Ovary (tissue), 9 donors: ENCODE measurements around the gene REXO4. TPM values are rescaled to one million over a fixed set of nuclear protein-coding genes. Genes with fewer than 3 reads are reported as not detected.

ENCODE experiments used
- DNase-seq, 5 donors: peaks; one replicate each; pipeline ENCODE4 v3.0.0-alpha.2; 2019 to 2020
- H3K27ac ChIP-seq, 2 donors: fragments of 200-600 bp; one replicate each; pipeline versions ENCODE4 v1.5.1 to v1.8.0; 2019 to 2022
- H3K27me3 ChIP-seq: fragments of 200-600 bp; one replicate; pipeline ENCODE4 v1.8.0; 2022
- H3K36me3 ChIP-seq: fragments of 200-600 bp; sonication (generic); one replicate; pipeline ENCODE4 v1.5.1; 2019
- H3K4me1 ChIP-seq: one replicate; pipeline ENCODE4 v1.8.1; 2013; ENCODE audit warnings: mild to moderate bottlenecking, moderate library complexity; ENCODE audit not compliant: insufficient read depth
- H3K4me3 ChIP-seq: fragments of 200-600 bp; sonication (generic); one replicate; pipeline ENCODE4 v1.5.1; 2017
- H3K9me3 ChIP-seq, 2 donors: fragments of 200-600 bp in 1 of 2; sonication (generic) in 1 of 2; one replicate each; pipeline versions ENCODE4 v1.5.1 to v1.8.1; 2013 to 2019; ENCODE audit warnings: mild to moderate bottlenecking in 1 of 2, moderate library complexity in 1 of 2
- EP300 ChIP-seq: sonication (generic); formaldehyde crosslinking; IDR thresholded peaks from one replicate; pipeline ENCODE4 v1.6.1; 2017; ENCODE audit warnings: antibody characterized with exemption
- POLR2A ChIP-seq: fragments of 450-650 bp; IDR thresholded peaks from one replicate; pipeline ENCODE4 v1.6.1; 2017; ENCODE audit warnings: antibody characterized with exemption, mild to moderate bottlenecking, moderate library complexity
- WGBS, 3 donors: extraction: QIAGEN DNeasy Blood & Tissue Kit in 1 of 3; methylation state at CpG; one replicate each; pipeline versions ENCODE4 v1.1.5 to v1.1.7; 2013 to 2017; 5-methylcytosine and 5-hydroxymethylcytosine counted together
- intact Hi-C, 4 donors: fragments of 100-400 bp; cut with DNase I; formaldehyde crosslinking; loops; one replicate each; pipeline versions ENCODE4 v1.11.0 to v1.15.1; 2022 to 2023
- polyA plus RNA-seq, 2 donors: library from polyadenylated mRNA; stranded (reverse); fragments of 200-250 nt in 1 of 2; fragments of 350-450 nt in 1 of 2; fragmentation: Illumina TruSeq in 1 of 2; extraction: RNeasy Lipid Tissue Mini Kit (QIAGEN cat#74804) in 1 of 2; gene quantifications; one replicate each; pipeline ENCODE4 v1.2.3, GENCODE V29; 2013 to 2014
- total RNA-seq, 7 donors: library from RNA; depleted of rRNA in 2 of 7; stranded (reverse); fragments of >200 nt in 2 of 7; fragmentation: NEBNext Ultra II Directional in 3 of 7; extraction: Animal tissue kit (Norgen Biotek cat#: 25700) in 3 of 7; gene quantifications; one replicate each; pipeline versions ENCODE4 v1.1.0 to v1.2.4, GENCODE V29; 2016 to 2023
- TF ChIP-seq, protein P1 (sequence below), 3 donors: fragments of 450-650 bp in 2 of 3; fragments of 200-600 bp in 1 of 3; IDR thresholded peaks; one replicate each; pipeline versions ENCODE4 v1.5.1 to v1.8.0; 2016 to 2022; ENCODE audit warnings: antibody characterized with exemption in 3 of 3, mild to moderate bottlenecking in 1 of 3
- donor health status: DM: no; HTN: no; CAD: no; lungs with moderate emphysema.
- donor health status: DM: no; HTN: no; CAD: no.
- donor health status: Bipolar disorder and iron deficiency.
- donor health status: DM: yes; HTN: yes; CAD: no.
- donor health status: DM: no; HTN: no; CAD: no.
- donor health status: DM: yes; HTN: yes; CAD: no.

Gene REXO4
- total and polyA plus RNA-seq, 9 donors = 15.9 to 31.0 (median 21.9) TPM

DNA sequence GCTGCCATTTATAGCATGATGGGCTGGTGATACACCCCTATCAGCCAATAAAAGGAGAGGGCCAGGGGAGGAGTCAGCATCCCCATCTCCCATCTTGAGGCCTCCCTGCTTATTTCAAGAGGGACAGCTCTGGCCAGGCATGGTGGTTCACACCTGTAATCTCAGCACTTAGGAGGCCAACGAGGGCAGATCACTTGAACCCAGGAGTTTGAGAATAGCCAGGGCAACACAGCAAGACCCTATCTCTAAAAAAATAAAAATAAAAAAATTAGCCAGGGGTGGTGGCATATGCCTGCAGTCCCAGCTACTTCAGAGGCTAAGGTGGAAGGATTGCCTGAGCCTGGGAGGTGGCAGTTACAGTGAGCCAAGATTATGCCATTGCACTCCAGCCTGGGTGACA lies 9.8 kb downstream of the REXO4 start:
- DNase-seq = no peak
- Histone ChIP-seq H3K4me1 (no peaks in the 10 kb centered on the region), H3K9me3 (no peaks in the 10 kb centered on the region), H3K4me3 (no peak overlapping the region), H3K27me3 (no peaks in the 10 kb centered on the region), H3K36me3 (no peaks in the 10 kb centered on the region), H3K27ac (no peak overlapping the region)
- intact Hi-C loops = loop anchor here in 3 of 4 donors (5.0 to 10.0 kb wide), 3 partner anchors 79 to 317 kb away; no protein-coding TSS in a partner anchor
- no peak for TF ChIP-seq EP300
- TF ChIP-seq, protein P1, sequence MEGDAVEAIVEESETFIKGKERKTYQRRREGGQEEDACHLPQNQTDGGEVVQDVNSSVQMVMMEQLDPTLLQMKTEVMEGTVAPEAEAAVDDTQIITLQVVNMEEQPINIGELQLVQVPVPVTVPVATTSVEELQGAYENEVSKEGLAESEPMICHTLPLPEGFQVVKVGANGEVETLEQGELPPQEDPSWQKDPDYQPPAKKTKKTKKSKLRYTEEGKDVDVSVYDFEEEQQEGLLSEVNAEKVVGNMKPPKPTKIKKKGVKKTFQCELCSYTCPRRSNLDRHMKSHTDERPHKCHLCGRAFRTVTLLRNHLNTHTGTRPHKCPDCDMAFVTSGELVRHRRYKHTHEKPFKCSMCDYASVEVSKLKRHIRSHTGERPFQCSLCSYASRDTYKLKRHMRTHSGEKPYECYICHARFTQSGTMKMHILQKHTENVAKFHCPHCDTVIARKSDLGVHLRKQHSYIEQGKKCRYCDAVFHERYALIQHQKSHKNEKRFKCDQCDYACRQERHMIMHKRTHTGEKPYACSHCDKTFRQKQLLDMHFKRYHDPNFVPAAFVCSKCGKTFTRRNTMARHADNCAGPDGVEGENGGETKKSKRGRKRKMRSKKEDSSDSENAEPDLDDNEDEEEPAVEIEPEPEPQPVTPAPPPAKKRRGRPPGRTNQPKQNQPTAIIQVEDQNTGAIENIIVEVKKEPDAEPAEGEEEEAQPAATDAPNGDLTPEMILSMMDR (IDR thresholded peaks at IDR 0.05) = no peak
- no peak for TF ChIP-seq POLR2A
- WGBS, 3 donors = 83 to 91% (median 84%) methylated on average over 1 of the region's 1 CpG

DNA sequence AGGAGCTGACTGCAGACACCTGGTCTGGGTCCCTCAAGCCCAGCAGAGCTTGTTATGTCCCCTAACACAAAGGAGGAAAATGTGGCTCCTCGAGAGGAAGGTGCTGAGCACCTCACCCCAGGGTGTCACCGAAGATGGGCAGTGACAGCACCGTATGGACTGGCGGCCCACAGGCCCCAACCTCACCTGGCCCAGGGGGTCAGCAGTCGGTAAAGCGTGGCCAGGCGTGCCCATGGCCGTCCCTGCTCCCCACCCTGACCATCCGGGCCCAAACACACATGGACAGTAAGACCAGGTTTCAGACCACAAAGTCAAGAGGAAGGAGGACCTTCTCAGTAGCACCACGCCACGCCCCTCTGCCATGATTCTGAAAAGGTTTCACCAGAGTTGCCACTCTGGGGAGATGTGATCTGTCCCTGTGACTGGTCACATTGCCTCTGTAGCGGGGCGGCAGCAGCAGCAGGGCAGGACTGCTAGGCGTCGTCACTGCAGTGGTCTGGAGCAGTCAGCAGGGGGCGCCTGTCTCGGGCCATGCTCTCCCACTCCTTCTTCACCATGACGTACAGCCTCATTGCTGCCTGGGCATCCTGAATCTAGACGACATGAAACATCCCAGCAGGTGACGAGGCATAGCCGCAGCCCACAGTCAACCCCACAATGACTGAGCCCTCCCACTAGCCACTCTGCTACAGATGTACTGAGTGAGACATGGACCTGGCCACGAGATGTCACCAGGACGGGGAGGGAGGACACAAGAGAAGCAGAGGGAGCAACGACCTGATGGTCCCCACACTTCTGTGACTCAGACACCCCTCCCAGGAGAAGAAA lies 11.1 kb downstream of the REXO4 start:
- no peak for TF ChIP-seq POLR2A
- no peak for TF ChIP-seq EP300
- TF ChIP-seq, protein P1 (IDR thresholded peaks at IDR 0.05) = peak; percentile 61 to 78 (median 73)
- H3K4me1 ChIP-seq = no peaks in the 10 kb centered on the region
- no peaks in the 10 kb centered on the region for H3K9me3 ChIP-seq
- peak; percentile 53 to 79 (median 72) for DNase-seq
- no peaks in the 10 kb centered on the region for H3K27me3 ChIP-seq
- H3K36me3 ChIP-seq = no peaks in the 10 kb centered on the region
- 59 to 63% (median 59%) methylated on average over 23 to 24 of the region's 24 CpGs for WGBS, 3 donors
- H3K27ac ChIP-seq = no peak overlapping the region
- H3K4me3 ChIP-seq = no peak overlapping the region
- intact Hi-C loops = loop anchor here in 3 of 4 donors (5.0 to 10.0 kb wide), 3 partner anchors 81 to 318 kb away; no protein-coding TSS in a partner anchor

DNA sequence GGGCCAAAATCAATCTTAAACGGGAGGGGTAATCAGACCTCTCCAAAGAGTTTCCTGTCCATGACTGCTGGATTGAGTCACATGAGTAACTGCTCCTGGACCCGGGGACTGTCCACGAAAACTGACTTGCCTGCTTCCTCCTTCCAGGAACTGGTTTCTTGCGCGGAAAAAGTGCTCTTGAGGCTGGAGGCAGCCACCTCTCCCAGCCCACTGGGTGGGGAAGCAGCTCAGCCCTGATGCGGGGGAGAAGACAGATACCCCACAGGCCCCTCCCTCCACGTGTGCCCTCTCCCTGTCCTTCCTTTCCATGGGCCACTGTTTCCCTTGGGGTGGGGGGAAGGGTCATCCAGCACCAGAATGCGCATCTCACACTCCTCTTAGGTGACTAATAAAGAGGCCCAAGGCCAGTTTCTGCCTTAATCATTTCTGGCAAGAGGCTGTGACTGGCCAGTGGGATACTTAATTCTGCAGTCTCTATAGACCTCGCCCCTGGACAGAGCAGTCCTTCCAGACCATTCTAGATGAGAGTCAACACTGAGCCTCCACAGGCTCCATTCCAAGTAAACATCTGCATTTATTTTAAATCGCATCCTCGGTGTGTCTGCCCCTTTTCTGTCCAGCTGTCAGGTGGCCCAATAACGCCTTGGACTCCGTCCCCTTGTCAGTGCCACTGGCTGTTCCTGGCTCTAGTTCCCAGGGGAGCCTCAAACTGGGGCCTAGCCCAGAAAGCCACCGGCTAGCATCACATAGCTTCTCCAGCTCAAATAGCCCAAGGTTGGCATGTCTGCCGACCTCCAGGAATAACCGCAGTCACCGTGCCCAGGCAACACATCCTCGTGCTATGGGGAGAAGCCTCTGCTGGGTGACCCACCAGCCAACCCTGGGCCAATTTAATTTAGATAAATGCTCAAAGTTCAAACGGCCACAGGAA lies 12.0 kb downstream of the REXO4 start:
- no peak overlapping the region for H3K4me3 ChIP-seq
- intact Hi-C loops = loop anchor here in 3 of 4 donors (5.0 to 10.0 kb wide), 3 partner anchors 82 to 319 kb away; no protein-coding TSS in a partner anchor
- H3K27me3 ChIP-seq = no peaks in the 10 kb centered on the region
- TF ChIP-seq POLR2A (no peak), EP300 (no peak)
- TF ChIP-seq, protein P1 (IDR thresholded peaks at IDR 0.05) = no peak
- no peaks in the 10 kb centered on the region for H3K36me3 ChIP-seq
- 49 to 62% (median 57%) methylated on average over 19 of the region's 19 CpGs for WGBS, 3 donors
- no peaks in the 10 kb centered on the region for H3K4me1 ChIP-seq
- DNase-seq = no peak
- H3K27ac ChIP-seq = no peak overlapping the region
- no peaks in the 10 kb centered on the region for H3K9me3 ChIP-seq

DNA sequence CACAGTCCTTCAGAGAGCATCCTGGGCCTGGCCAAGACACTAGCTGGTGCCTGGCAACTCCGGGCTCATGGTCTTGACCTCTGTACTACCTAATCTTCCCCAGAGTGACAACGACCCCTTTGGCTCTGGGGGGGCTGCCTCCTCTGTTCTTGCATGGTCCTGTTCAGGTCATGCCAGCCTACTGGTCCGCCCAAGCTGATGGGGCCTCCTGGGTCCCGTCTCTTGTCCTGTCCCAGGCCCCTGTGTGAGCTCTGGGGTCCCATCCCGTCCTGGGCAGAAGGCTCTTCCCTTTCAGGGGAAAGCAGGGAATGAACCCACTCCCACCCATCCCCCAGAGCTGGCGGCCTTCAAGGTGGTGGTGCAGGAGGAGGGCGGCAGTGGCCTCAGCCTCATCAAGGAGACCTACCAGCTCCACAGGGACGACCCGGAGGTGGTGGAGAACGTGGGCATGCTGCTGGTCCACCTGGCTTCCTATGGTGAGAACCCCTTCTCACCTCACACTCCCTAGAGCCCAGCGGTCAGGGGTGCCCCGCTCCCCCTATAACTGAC lies 13.3 kb downstream of the REXO4 start:
- no peak for DNase-seq
- WGBS, 3 donors = 78 to 87% (median 78%) methylated on average over 12 of the region's 12 CpGs
- Histone ChIP-seq H3K27ac (no peak overlapping the region), H3K27me3 (no peaks in the 10 kb centered on the region), H3K4me1 (no peaks in the 10 kb centered on the region), H3K9me3 (no peaks in the 10 kb centered on the region), H3K4me3 (no peak overlapping the region), H3K36me3 (no peaks in the 10 kb centered on the region)
- intact Hi-C loops = loop anchor here (5.0 to 10.0 kb wide), 3 partner anchors 83 to 320 kb away; no protein-coding TSS in a partner anchor
- TF ChIP-seq, protein P1 (IDR thresholded peaks at IDR 0.05) = no peak
- no peak for TF ChIP-seq POLR2A
- TF ChIP-seq EP300 = no peak
